Peyer's patch (tissue), 4 donors: Measurements from ENCODE around the gene MRPL38. TPM values are rescaled to one million over a fixed set of nuclear protein-coding genes. Genes with fewer than 3 reads are reported as not detected.
"Not testable (repeated sequence)": the region's sequence is repeated elsewhere in the genome, so short reads cannot be mapped to it uniquely, and the experiment has no call there.

Source experiments
- DNase-seq, 3 donors: peaks; one replicate each; pipeline ENCODE4 v3.0.0-alpha.2; 2017 to 2019
- H3K27ac ChIP-seq, 4 donors: fragments of 200-600 bp; sonication (generic); one replicate each; pipeline ENCODE4 v1.5.1; 2016 to 2019
- H3K27me3 ChIP-seq, 2 donors: fragments of 200-600 bp; sonication (generic); one replicate each; pipeline ENCODE4 v1.5.1; 2019
- H3K36me3 ChIP-seq, 3 donors: fragments of 200-600 bp; sonication (generic); one replicate each; pipeline ENCODE4 v1.5.1; 2016 to 2019
- H3K4me1 ChIP-seq, 4 donors: fragments of 200-600 bp; sonication (generic); one replicate each; pipeline ENCODE4 v1.5.1; 2016 to 2019
- H3K4me3 ChIP-seq, 4 donors: fragments of 200-600 bp; sonication (generic); 1 replicate in 3 of 4; 2 replicates in 1 of 4; pipeline ENCODE4 v1.5.1; 2016 to 2019; ENCODE audit warnings: mild to moderate bottlenecking in 1 of 4
- H3K9me3 ChIP-seq, 4 donors: fragments of 200-600 bp; sonication (generic); one replicate each; pipeline ENCODE4 v1.5.1; 2016 to 2019; ENCODE audit warnings: mild to moderate bottlenecking in 1 of 4
- POLR2A ChIP-seq, 2 donors: fragments of 450-650 bp; IDR thresholded peaks; one replicate each; pipeline ENCODE4 v1.5.1; 2017; ENCODE audit warnings: antibody characterized with exemption in 2 of 2, mild to moderate bottlenecking in 2 of 2, moderate library complexity in 2 of 2
- total RNA-seq, 4 donors: library from RNA; depleted of rRNA; stranded (reverse); fragments of >200 nt; gene quantifications; one replicate each; pipeline ENCODE4 v1.1.0, GENCODE V29; 2016
- TF ChIP-seq, protein P1 (sequence below), 6 experiments: fragments of 450-650 bp in 4 of 6; fragments of 200-600 bp in 2 of 6; sonication (generic) in 1 of 6; IDR thresholded peaks; one replicate each; pipeline ENCODE4 v1.5.1; 2017 to 2019; ENCODE audit warnings: antibody characterized with exemption in 6 of 6, mild to moderate bottlenecking in 3 of 6, moderate library complexity in 1 of 6

Gene MRPL38
- total RNA-seq, 4 donors from 2014 or later, result 61.1 to 95.7 (median 72.9) TPM

DNA sequence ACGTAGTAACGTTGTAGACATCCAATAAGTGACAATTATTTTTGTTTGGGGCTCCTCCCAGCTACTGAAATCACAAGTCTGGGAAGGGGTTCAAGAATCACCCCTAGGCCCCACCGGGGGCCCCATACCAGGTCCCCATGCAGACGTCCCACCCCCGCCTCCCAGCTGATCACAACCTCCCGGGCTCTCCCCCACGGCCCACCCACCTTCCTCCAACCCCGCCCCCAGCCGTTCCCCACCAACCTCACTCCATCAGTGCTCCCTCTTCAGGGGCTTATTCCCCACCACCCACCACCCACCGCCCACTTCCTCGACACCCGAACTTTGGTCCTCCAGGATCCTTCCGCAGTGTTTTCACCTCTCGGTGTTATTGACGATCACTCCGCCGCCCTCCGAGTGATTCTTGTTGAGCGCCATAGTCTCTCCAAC, 49.8 kb downstream of the MRPL38 start:
- peak in 1 of 3 donors; percentile 64 for DNase-seq
- H3K36me3 ChIP-seq, result peaks cover 0 to 23% (median 0%) of the 10 kb centered on the region in 3 donors
- peak overlapping the region; percentile 66 to 97 (median 80) for H3K4me3 ChIP-seq

DNA sequence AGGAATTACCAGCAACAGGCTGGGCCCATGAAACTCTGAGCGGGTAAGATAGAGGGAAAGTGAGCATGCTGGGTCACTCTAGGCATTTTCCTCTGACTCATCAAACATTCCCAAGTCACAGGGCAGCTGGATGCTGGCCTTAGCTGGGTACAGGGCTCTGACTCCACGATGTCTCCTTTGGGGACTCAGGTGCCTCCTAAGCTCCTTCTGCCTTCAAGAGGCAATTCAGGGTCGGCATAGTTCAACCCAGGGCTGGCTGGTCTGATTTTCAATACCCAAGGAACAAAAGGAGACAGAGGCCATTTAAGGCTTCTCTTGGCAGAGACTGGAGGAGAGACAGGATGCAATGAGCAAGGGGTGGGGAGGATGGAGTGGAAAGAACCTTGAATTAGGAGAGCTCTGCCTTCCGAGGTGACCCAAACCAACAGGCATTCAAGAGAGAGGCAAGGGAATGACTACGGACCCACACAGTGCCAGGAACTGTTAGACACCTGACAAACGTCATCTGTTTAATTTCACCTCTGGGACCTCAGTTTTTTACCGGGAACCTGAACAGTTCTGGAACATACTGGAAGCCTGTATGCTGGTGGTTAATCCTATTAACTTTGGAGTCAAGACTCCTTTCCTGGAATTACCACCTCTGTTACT, 50.5 kb downstream of the MRPL38 start:
- H3K4me3 ChIP-seq, result peak overlapping the region; percentile 66 to 97 (median 80)
- H3K4me1 ChIP-seq, result peaks cover 0 to 36% (median 15%) of the 10 kb centered on the region in 4 donors
- H3K27me3 ChIP-seq, result no peaks in the 10 kb centered on the region
- H3K36me3 ChIP-seq, result peaks cover 0 to 30% (median 0%) of the 10 kb centered on the region in 3 donors
- DNase-seq, result no peak
- H3K27ac ChIP-seq, result peak overlapping the region; percentile 93 to 99 (median 96)
- no peaks in the 10 kb centered on the region for H3K9me3 ChIP-seq
- TF ChIP-seq POLR2A (IDR thresholded peaks at IDR 0.05), result no peak
- TF ChIP-seq, protein P1, sequence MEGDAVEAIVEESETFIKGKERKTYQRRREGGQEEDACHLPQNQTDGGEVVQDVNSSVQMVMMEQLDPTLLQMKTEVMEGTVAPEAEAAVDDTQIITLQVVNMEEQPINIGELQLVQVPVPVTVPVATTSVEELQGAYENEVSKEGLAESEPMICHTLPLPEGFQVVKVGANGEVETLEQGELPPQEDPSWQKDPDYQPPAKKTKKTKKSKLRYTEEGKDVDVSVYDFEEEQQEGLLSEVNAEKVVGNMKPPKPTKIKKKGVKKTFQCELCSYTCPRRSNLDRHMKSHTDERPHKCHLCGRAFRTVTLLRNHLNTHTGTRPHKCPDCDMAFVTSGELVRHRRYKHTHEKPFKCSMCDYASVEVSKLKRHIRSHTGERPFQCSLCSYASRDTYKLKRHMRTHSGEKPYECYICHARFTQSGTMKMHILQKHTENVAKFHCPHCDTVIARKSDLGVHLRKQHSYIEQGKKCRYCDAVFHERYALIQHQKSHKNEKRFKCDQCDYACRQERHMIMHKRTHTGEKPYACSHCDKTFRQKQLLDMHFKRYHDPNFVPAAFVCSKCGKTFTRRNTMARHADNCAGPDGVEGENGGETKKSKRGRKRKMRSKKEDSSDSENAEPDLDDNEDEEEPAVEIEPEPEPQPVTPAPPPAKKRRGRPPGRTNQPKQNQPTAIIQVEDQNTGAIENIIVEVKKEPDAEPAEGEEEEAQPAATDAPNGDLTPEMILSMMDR (IDR thresholded peaks at IDR 0.05), result no peak

More for the DNA sequence above, 49.8 kb downstream of the MRPL38 start:
- Histone ChIP-seq H3K4me1 (peaks cover 0 to 30% (median 16%) of the 10 kb centered on the region in 4 donors), H3K27ac (peak overlapping the region; percentile 93 to 99 (median 96)), H3K27me3 (no peaks in the 10 kb centered on the region), H3K9me3 (no peaks in the 10 kb centered on the region)
- TF ChIP-seq, protein P1 (IDR thresholded peaks at IDR 0.05), result no peak
- TF ChIP-seq POLR2A (IDR thresholded peaks at IDR 0.05), result no peak

DNA sequence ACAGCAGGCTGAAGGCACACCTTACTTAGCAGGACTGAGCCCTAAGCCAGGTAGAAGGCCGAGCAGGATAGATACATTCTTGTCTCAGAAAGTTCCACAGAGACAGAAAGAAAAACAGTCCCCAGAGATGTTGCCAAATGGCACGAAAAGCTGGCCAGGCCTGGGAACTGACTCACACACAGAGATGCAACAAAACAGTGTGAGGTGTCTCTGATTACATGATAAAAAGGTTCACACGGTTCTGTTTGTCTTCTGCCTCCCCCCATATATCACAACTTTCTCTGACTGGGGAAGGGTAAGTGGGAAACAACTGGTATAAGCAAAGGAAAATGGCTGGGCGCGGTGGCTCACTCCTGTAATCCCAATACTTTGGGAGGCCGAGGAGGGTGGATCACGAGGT, 51.3 kb downstream of the MRPL38 start:
- TF ChIP-seq, protein P1 (IDR thresholded peaks at IDR 0.05), result no peak
- no peak for TF ChIP-seq POLR2A (IDR thresholded peaks at IDR 0.05)
- Histone ChIP-seq H3K4me3 (no peak overlapping the region), H3K9me3 (no peaks in the 10 kb centered on the region), H3K4me1 (peaks cover 0 to 41% (median 11%) of the 10 kb centered on the region in 4 donors), H3K27ac (peak overlapping the region in 1 of 4 donors; percentile 96), H3K27me3 (no peaks in the 10 kb centered on the region), H3K36me3 (peaks cover 0 to 38% (median 0%) of the 10 kb centered on the region in 3 donors)
- no peak for DNase-seq

DNA sequence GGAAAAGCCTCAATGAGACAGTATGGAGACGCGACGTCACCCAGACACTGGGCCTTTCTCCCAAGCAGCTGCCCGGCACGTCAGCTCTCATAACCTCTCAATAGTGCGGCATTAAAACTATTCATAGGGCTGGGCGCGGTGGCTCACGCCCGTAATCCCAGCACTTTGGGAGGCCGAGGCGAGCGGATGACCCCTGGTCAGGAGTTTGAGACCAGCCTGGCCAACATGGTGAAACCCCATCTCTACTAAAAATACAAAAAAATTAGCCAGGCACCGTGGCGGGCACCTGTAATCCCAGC, 53.0 kb downstream of the MRPL38 start:
- DNase-seq, H3K4me3 ChIP-seq, H3K27me3 ChIP-seq, H3K9me3 ChIP-seq: not testable (repeated sequence)
- Histone ChIP-seq H3K36me3 (peaks cover 0 to 56% (median 0%) of the 10 kb centered on the region in 3 donors), H3K27ac (peak overlapping the region in 1 of 4 donors; percentile 44), H3K4me1 (peaks cover 0 to 56% (median 11%) of the 10 kb centered on the region in 4 donors)

- H3K27me3 ChIP-seq, result no peaks in the 10 kb centered on the region
- H3K4me1 ChIP-seq, result peaks cover under 1 to 56% (median 8%) of the 10 kb centered on the region in 4 donors
- peak overlapping the region in 1 of 4 donors; percentile 44 for H3K27ac ChIP-seq
- no peak overlapping the region for H3K4me3 ChIP-seq
- no peak for DNase-seq
- no peaks in the 10 kb centered on the region for H3K9me3 ChIP-seq
- TF ChIP-seq, protein P1 (IDR thresholded peaks at IDR 0.05), result no peak
- TF ChIP-seq POLR2A (IDR thresholded peaks at IDR 0.05), result no peak
- H3K36me3 ChIP-seq, result peaks cover 0 to 61% (median 0%) of the 10 kb centered on the region in 3 donors
These were observed 53.6 kb downstream of the MRPL38 start for GRCh38 chr17:75850928-75851692.

- peaks cover 0 to 65% (median 0%) of the 10 kb centered on the region in 3 donors for H3K36me3 ChIP-seq
- peak overlapping the region in 3 of 4 donors; percentile 8 to 44 (median 11) for H3K27ac ChIP-seq
- DNase-seq, result no peak
- no peak overlapping the region for H3K4me3 ChIP-seq
- no peaks in the 10 kb centered on the region for H3K27me3 ChIP-seq
- peaks cover 2 to 68% (median 16%) of the 10 kb centered on the region in 4 donors for H3K4me1 ChIP-seq
- no peak for TF ChIP-seq POLR2A (IDR thresholded peaks at IDR 0.05)
- TF ChIP-seq, protein P1 (IDR thresholded peaks at IDR 0.05), result no peak
- H3K9me3 ChIP-seq, result no peaks in the 10 kb centered on the region
These were observed 55.0 kb downstream of the MRPL38 start for GRCh38 chr17:75849724-75850123.
